NCI-H2196 (cell line): ENCODE data around the gene TICRR.

Experiments used
- DNase-seq: peaks from one replicate; lab custom pipeline; 2025; ENCODE audit not compliant: unreplicated experiment; lab: John Stamatoyannopoulos, UW

Gene TICRR

DNA sequence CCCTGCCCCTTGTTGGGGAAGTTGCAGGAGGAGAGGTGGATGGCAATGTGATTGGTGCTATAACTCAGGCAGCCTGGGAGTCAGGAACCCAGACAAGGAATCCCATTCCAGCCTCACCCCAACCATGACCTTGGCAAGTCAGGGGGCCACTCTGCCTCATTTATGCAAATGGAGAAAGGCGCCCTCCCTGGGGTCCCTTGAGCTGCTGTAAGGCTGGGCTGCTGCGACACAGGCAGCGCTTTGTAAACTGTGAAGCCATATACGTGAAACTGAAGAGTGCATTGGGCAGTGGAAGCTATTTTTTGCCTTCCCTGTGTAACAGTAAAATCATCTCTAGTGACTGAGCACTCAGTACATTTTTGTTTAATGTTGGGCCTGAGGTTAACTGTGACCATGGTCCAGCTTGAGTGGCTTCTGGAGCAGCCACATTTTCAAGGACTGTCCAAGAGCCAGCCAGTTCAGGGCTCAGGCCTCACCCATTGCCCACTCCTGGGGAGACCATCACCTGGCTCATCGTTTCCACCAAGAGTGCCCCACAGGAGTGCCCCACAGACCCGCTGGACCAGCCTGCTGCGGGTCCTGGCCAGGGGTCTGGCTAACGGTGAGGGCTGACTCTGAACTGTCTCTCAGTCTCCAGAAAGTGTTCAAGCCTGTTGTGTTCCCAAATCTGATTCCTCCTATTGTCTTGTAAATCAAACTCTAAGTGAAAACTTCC, 52.1 kb downstream of the TICRR start:
- DNase-seq = no peak

DNA sequence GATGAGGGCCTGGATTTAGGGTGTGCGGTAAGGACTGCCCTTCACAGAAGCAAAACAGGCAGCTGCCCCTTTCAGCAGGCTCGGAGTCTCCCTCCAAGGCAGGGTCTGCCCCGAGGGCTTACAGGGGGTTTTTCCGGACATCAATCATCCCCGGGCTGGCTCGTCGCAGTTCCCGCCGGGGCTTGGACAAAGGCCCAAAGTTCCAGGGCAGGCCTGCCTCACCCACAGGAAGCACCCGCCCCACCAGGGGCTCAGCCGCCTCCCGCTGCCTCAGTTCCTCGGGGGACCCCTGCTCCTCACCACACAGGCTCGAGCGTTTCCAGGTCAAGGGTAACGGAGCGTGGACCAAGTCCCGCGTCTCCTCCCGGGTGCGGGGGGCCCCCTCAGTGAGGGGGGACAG, 53.0 kb downstream of the TICRR start:
- DNase-seq = no peak

DNA sequence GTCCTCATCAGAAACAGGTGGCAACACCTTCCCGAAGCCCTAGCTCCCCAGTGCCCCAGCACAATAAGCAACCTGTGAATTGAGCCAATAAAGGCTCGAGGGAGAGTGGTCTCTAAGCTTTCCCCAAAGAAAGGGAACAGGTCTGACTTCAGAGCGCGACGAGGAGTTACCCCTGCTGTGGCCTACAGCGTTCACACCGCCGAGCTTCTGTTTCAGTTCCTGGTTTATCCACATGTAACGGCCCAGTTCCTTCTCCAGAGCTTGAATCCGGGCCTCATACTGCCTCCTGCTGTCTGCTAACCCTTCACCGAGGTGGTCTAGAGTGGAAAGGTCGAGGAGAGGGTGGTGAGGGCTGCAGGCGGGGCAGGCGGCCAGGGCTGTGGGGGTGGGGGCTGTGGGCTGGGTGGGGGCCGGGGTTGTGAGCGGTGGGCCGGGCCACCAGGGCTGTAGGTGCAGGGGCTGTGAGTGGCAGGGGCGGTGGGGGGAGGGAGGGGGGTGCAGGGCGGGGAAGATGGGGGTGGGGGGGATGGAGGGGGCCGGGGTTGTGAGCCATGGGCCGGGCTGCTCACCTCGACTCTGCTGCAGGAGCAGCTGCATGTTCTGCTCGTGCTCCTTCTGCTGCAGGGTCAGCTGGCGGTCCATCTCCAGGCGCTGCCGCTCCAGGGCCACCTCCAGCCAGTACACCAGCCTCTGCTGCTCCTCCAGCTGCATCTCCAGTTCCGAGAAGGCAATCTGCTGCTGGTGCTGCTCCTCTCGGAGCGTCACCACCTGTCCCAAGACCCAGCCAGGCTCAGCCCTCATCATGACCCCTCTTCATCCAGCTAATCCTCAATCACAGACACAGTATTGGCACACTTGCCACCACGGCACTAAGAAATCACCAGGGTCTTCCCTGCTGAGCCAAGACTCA, 53.8 kb downstream of the TICRR start:
- no peak for DNase-seq

DNA sequence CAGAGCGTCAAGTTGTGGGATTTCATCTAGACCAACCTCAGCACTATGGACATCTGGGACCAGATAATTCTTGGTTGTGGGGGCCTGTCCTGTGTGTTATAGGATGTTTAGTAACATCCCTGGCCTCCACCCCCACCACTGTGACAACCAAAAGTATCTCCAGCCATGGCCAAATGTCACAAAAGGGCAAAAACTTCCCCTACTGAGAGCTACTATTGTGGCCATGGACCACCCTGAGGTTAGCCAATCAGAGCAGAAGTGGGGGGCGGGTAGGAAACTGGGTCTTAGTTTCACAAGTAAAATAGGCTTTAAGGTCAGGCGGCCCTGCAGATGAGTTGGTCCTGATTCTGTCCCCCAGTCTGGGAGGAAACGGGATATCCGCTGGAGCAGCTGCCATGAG, 54.6 kb downstream of the TICRR start:
- no peak for DNase-seq

DNA sequence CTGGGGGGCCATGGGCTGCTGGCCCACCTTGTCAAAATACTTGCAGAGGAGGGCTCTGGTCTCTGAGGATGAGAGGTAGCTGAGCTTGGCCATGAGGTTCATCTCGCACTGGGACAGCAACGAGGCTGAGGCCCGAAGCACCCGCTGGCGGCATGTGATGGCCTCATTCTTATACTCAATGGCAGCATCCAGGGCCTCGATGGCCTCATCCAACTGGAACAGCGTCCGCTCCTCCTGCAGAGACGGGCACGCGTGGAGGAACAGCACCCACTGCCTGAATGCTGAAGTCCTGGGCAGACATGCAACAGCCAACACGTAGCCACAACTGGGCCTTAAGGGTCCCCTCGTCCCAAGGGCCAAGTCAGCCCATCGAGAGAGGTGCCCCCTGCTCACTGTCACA, 55.0 kb downstream of the TICRR start:
- DNase-seq = no peak

DNA sequence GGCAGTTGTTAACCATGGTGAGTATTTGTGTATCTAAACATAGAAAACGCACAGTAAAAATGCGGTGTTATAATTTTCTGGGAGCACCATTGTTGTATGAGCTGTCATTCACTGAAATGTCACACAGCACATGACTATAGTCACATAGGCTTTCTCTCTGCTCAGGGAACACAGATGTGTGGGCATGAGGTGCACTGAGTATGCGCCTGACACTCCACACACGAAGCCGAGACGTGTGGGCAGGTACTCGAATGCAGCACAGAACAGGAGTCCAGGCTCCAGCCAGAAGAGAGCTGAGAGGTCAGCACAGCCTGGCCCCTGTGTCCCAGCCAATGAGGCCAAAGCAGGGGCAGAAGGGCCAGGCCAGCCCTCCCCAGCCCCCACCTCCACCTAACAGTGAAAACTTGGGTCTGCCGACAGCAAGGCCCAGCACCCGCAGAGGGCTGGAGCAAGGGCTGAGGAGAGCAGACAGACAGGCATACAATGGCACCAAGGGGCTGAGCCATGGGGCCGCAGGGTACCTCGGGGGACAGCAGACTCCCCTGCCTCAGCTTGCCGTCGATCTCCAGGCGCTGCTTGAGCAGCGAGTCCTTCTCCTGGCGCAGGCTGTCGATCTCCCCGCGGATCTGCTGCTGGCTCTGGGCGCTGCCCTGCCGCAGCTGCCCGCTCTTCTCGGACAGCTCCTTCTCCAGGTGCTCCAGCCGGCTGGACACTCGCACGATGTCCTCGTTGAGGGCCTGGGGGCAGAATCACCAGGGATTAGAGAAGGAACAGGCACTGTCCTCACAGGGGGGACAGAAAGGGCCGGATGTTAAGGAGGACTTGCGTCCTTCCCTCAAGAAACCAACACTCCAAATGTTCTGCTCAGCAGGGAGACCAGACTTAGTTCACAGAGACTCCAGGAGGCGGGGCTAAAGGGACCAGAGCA, 56.0 kb downstream of the TICRR start:
- no peak for DNase-seq

DNA sequence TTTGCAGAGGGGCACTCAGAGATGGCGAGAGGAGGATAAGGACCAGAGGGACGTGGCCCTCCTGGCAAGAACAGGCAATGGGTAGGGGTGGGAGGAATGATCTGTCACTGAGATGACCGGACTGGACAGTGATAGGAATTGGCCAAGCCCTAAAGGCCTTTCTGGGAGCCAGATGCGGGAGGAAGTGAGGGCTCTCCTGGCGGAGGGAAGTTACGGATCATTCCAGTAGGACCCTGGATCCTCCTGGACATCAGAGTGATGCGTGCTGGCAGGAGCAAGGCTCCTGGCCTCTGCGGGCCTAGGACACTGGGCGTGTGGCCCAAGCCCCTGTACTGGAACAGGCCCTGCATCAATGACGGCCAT, 56.6 kb downstream of the TICRR start:
- DNase-seq = no peak

DNA sequence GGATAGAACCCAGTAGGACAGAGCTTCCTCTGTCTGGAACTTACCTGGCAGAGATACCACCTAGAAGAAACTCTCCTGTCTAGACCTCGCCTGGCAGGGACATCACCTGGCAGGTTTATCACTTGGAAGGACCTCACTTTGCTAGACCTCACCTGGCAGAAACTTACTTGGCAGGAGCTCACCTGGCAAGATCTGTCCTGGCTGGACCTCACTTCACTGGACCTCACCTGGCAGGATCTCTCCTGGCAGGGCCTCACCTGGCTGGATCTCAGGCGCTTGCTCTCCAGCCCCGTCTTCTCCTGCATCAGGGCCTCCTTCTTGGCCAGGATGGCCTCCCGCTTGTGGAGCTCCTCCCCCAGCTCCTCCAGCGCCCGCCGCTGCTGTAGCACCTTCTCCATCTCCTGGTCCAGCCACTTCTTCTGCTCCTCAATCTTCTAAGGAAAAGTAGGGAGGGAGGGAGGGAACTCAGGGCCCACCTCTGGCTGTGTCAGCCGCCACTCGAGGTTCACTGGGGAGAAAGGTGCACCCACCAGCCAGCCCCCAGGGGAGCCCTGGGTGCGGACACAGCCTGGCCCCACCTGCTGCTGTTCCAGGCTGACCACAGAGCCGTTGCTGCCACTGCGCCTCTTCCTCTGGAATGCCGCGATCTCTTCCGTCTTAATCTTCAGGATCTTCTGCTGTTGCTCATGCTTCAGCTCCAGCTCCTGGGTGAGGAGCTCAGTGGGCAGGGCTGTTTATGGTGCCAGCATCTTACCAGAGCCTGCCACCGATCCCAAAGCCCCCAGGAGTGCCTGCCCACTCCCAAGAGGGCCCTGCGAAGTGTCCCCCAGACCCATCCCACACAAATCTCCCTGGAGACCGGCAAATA, 57.5 kb downstream of the TICRR start:
- no peak for DNase-seq

DNA sequence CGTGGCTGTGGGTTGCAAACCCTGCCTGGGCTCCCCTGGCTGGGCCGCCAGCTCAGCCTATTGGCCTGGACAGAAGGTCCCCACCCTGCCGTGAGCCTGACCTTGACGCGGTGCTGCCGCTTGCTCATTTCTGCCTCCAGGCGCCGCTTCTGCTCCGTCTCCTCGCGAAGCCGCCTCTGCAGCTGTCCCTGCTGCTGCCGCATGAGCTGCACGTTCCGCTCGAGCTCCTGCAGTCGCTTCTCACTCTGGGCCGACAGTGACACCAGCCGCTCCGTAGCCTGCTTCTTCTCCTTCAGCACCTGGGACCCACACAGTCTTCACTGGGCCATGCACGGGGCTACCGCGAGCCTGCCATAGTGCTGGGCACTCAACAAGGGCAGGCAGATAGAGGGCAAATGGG, 58.3 kb downstream of the TICRR start:
- DNase-seq = no peak

DNA sequence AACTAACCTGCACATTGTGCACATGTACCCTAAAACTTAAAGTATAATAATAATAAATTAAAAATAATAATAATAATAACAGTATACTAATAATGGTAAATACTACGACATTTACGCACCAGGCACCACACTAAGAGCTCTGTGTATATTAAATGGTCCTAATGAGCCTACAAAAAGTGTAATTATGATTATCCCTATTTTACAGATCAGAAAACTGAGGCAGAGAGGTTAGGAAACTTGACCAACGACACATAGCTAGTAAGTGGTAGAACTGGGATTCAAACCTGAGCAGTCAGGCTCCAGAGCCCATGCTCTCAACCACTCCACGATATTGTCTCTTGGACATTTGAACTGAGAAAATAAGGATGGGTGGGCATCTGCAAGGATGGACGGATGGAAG, 65.0 kb downstream of the TICRR start:
- DNase-seq = no peak

DNA sequence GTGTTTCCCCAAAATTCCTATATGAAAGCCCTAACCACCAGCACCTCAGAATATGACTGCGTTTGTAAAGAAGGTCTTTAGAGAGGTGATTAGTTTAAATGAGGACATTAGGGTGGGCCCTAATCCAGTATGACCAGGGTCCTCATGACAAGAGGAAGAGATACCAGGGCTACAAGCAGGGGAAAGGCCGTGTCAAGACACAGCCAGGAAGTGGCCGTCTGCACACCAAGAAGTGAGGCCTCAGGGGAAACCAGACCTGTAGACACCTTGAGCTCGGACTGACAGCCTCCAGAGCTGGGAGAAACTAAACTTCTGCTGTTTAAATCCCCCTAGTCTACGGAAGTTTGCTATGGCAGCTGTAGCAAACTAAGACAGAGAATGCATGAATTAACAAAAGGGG, 65.8 kb downstream of the TICRR start:
- DNase-seq = no peak

DNA sequence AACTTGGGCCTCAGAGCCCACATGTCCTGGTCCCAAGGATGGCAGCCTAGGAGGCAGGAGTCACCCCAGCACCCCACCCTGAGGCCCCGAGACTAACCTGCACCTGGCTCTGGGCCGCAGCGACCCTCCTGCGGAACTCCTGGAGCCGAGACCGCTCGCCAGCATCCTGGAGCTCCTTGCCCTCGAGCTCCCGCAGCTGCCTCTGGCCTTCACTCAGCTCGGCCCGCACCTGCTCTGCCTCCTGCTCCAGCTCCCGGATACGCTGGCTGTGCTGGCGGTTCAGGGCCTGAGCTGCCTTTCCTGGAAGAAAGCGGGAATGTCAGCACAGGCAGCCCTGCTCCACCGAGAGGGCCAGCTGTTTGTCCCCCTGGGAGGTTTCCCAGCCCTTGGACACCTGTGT, 66.8 kb downstream of the TICRR start:
- no peak for DNase-seq

DNA sequence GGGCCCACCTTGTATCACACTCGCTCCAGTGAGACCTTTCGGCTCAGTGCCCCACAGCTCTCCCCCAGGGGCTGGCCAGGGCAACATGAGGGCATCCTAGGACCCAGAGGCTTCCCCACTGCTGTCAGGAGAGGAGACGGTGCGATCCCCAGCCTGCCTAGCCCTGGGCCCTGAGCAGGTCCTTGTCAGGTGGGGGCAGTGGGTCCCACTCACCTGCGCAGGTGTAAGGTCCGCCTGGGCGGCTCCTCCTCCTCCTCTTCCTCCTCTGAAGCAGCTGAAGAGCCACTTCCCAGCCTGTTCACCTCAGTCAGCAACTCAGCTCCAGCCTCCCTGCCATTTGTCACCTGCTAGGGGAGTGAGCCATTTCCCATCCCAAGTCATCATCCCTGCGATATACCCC, 70.4 kb downstream of the TICRR start:
- DNase-seq = no peak

DNA sequence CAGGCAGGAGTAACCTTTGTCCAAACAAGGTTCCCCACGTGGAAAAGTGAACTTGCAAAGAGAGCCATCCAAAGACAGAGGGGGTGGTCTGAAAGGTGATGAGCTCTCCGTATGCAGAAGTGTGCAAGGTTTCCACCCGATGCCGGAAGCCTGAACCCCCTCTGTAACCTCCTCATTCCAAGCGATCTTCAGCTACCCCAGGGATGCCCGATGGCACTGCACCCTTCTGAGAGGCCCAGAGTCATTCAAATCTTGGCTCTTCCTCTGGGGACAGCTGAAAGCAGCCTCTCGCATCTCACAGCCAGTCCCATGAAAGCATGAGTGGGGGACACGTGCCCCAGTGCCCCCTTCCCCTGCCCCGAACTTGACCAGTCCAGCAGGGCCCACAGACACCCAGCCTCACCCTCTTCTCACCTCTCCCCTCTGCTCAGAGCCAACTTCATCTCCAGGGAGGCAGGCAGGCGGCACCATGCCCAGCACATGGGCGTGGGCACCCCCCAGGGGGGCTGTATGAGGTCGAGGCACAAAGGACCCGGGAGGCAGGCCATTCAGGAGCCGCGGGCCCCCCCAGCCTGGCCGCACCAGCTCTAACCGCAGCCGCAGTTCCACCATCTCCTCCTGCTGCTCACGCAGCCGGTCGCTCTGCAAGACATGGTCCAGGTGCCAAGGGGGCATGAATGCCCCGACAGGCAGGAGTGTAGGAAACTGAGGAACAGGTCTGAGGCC, 71.3 kb downstream of the TICRR start:
- DNase-seq = no peak

DNA sequence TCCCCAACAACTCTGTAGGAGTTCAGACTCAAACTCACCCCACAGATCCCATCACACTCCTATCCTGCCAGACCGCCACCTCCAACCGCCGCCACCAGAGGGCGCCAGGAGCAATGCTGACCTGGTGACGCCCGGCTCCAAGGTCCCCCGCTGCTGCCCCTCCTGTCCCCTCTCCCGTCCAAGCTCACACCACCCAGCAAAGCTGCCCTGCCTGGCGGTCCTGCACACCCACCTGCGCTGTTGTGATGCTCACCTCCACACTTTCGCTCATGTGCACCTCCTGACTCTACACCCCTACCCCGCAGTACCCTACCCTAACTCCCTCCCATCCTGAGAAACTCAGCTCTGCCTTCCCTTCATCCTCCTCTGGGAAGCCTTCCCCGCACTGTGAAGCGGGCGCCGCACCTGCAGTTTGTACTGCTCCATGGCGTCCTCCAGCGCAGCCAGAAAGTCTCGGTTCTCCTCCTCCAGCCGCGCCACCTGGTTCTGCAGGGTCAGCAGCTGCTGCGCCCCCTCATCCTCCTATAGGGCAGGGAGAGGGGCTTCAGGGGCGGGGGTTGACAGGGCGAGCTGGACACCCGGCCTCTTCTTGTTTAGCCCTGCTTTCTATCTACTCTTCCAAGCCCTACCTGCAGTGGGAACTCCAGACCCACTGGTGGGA, 72.1 kb downstream of the TICRR start:
- no peak for DNase-seq

DNA sequence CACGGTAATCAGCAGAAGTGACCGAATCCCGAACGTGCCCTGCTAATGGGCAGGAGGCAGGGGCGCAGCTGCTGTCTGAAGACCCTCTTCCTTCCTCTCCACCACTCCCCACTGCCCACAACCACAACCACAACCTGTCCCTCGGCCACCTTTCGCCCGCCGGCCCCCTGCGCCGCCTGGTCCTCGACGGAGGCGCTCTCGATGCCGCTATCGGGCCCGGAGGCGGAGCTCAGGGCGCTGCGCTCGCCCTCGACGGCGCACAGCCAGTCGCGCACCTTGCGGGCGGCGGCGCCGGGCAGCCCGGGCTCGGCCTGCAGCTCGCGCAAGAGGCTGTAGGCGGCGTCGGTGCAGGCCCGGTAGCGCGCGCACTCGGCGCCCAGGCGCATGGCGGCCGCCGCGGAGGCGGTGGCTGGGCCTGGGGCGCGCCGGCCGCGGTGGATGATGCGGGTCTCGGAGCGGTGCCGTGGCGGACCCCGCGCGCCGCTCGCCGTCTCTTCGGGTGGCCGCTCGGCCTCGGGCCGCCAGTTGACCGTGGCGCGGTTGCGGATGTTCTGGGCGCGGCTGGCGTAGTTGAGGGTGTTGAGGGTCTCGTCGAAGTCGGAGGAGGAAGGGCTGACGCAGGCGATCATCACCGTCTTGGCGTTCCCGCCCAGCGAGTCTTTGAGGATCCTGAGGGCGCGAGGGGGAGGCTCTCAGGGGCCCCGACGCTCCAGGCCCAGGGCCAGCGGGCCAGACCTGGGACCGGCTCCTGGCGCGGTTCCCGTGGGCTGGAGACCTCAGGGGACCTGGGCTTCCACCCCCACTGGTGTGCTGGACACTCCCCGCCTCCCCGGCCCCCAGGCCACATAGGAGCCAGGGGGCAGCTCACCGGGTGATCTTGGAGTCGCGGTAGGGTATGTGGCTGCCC, 73.1 kb downstream of the TICRR start:
- no peak for DNase-seq

DNA sequence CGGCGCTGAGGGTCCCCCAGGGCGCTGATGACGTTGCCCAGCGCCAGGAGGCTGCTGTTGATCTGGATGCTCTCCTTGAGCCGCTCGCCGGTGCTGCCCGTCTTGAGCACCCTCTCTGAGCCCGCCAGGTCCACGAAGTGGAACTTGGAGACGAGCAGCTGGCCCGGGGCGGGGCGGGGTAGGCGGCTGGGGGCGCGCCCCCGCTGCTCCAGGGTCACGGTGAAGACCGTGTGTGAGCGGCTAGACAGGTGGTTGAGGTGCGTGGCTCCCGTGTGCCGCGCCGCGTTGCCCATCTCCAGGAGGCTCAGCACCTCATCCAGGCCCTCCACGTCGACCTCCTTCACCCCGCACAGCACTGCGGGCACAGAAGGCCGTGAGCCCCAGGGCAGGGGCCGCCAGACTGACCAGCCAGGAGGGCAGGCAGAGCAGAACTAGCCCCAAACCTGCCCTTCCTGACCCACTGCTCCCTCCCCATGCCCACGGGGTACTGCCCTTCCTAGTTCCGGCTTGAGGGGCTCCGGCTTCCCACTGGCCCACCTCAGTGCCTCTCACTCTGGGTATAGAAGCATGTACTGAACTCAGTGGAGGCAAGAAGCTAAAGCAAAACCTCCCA, 73.8 kb downstream of the TICRR start:
- no peak for DNase-seq

DNA sequence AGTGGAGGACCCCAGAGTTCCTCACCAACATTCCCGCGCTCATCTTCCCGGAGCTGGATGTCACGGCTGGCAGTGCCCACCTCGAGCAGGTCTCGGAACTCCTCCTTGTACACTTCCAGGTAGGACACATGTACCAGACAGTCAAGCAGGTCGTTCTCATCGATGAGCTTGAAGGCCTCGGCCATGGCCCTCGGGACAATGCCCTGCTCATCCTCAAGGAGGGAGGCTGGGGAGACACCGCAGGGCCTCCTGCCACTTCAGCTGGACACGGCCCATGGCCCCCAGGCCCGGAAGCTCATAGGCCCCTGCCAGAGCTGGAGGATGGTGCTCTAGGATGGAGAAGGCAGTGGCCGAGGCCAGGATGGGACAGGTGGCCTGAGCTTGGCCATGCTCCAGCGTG, 74.4 kb downstream of the TICRR start:
- no peak for DNase-seq
